SIG-M5 treated with dmso at 0.1 percent for 504 hours (cell line): ENCODE results near the gene LY6G5C.

Source experiments
- DNase-seq: peaks from one replicate; lab custom pipeline; 2025; ENCODE audit not compliant: unreplicated experiment; lab: John Stamatoyannopoulos, UW

Gene LY6G5C

GRCh38 chr6:31642798-31643570, 37.9 kb downstream of the LY6G5C start:
- no peak for DNase-seq

GRCh38 chr6:31641370-31641769, 39.5 kb downstream of the LY6G5C start:
- no peak for DNase-seq

- DNase-seq: no peak
Measured at GRCh38 chr6:31640612-31641011, 40.3 kb downstream of the LY6G5C start.

- DNase-seq: no peak
Measured at GRCh38 chr6:31639449-31639861, 41.4 kb downstream of the LY6G5C start.

- no peak for DNase-seq
Measured at GRCh38 chr6:31639043-31639442, 41.8 kb downstream of the LY6G5C start.

GRCh38 chr6:31636698-31637596, 43.9 kb downstream of the LY6G5C start:
- DNase-seq: no peak

- DNase-seq: no peak
Measured at GRCh38 chr6:31634969-31635575, 45.8 kb downstream of the LY6G5C start.

GRCh38 chr6:31634131-31634530, 46.7 kb downstream of the LY6G5C start:
- no peak for DNase-seq

GRCh38 chr6:31633447-31633846, 47.4 kb downstream of the LY6G5C start:
- no peak for DNase-seq

- DNase-seq: no peak
Measured at GRCh38 chr6:31632279-31632946, 48.5 kb downstream of the LY6G5C start.

GRCh38 chr6:31631681-31632278, 49.1 kb downstream of the LY6G5C start:
- DNase-seq: no peak

GRCh38 chr6:31631209-31631608, 49.7 kb downstream of the LY6G5C start:
- DNase-seq: no peak

- DNase-seq: no peak
Measured at GRCh38 chr6:31630177-31630934, 50.5 kb downstream of the LY6G5C start.

GRCh38 chr6:31629014-31629413, 51.9 kb downstream of the LY6G5C start:
- no peak for DNase-seq

GRCh38 chr6:31627690-31628287, 53.1 kb downstream of the LY6G5C start:
- DNase-seq: no peak

GRCh38 chr6:31626952-31627351, 53.9 kb downstream of the LY6G5C start:
- DNase-seq: no peak
